Measurements from ENCODE around the gene DOK1.

The DOK1 gene

DNA sequence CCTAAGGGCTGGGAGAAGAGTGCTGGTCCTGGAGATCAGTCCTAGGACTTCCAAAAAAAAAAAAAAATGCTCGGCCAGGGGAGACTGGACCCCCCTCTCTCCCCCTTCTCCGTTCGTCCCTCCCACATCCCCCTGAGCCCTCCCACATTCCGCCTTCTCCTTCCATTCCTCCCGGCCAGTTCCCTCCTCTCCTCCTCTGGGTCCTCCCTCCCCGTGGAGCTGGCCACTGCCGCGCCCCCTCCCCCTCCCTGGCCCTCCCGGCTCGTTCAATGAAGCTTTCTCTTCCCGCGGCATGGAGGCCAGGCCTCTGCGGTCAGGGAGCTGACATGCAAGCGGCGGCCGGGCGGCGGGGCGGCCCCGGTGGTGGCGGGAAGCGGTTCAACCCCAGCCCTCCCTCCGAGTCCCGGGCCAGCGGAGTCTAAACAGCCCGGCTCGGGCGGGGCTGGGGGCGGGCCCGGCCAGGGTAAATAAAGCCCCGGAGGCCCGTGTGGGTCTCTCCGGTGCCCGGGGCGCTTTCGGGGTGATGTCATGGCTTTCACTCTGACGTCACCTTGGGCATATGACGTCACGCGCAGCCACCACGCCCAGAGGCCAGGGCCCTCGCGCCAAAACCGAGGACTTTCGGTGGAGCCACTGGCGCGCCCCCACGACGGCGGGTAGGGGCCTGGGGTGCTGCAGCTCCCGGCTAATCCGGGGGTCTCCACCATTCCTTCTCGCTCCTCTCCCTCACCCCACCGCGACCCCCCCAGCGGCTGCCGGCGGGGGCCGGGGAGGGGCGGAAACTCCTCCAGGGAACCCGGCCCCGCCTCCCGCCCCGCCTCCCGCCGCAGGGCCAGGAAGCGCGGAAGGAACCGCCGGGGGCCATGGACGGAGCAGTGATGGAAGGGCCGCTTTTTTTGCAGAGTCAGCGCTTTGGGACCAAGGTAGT is at the start of gene DOK1, which contains the start of gene LOXL3:
Gene DOK1, plus strand, starts transcription at position 829 of the 928 bp plus-strand sequence. Its CDS starts 35 bp downstream, at position 864.
Gene LOXL3, minus strand, starts transcription at position 51 of the 928 bp plus-strand sequence. CDS start 1,308 bp downstream, outside the sequence.
- peak; percentile 62 to 65 for DNase-seq

DNA sequence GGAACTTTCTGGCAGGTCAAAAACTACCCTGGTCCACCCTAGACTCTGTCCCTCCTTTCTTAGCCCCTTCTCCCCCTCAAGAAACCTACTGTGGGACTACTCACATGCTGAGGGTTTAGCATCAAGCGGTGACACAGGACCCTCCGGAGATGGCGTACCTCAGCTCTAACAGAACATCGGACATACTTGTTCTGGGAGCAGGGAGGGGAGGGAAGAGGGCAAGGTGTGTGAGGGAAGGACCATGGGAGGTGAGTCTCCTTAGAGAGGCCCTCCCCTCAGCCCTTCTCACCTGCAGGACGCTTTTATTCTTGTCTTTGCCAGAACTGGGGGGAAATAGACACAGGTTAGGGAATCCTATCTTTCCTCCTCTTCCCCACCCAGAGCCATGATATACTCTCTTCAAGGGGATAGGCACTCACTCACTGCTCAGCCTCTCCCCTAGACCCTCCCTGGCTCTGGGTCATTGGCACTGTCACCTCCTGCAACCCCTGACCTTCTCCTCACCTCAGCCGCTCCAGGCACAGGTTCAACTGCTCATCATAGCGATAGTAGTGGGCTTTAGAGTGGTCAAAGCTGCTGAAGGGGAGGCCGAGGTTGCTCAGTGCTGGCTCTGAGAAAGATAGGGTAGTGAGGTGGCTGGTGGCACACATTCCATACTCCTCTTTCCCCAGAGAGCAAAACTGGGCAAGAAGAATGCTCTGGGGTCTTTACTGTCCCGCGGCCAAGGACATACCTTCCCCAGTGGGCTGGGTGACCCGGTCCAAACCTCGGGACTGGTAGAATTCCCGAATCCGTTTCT is 48.9 kb upstream of the DOK1 start:
- DNase-seq: no peak

DNA sequence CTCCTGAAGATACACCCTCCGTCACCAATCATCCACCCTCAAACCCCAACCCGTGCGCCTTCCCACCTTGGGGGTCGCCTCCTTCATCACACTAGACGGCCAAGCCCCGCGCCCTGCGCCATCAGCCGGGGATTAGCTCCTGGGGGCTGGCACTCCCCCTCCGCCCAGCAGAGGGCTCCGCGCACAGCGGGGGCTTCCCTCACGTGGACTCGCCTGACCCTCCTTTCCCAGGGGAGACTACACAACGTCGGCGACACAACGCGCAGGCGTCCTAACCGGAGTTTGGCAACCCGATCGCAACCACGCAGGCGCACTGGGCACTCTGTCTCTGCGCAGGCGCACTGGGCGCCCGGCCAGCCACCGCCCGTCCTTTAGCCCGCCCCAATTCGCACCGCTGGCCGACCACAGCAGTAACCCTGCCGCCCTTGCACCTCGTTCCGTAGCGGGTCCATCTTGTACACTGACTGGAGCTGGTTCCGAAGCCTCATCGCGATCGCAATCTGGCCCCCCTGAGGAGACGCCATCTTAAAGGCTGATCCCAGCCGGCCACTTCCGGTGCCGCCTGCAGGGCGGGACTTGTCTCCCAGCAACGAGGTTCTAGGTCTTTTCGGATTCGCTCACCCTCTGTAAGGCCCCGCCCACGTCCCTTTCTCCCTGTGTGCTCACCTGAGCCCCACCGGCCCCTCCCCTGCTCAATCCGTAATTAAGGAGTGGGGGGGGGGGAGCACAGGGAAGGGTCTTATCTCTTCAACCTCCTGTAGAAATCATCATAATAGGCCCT is 47.2 kb upstream of the DOK1 start, which contains the start of gene PCGF1:
Gene PCGF1, minus strand, starts transcription at position 551 of the 781 bp plus-strand sequence. Its CDS starts 27 bp downstream, at position 524.
- DNase-seq: peak; percentile 95 to 96

DNA sequence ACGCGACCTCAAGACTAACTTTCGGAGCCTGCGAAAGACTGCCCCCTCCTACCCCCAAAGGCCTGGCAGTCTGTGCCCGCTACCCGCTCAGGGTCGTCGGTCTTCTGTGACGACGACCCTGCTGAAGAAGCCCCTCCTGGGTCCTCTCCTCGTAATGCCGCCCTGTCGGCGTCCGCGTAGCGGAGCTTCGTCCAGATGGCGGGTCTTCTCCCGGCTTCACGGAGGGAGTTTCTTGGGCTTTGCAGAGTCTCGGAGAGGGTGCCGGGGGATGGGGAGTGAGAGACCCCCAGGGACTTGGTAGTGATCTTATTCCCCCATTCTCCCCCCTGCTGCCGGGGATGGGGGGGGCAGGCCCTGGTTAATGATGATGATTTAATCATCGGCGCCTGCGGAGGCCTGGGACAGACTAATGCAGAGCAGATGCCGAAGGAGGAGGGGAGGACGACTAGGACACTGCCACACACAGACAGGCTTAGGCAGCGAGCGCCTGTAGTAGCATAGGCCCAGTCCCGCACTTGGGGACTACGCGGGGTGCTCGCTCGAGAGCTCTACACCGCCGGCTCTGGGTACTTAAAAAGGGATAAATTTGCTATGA is 46.5 kb upstream of the DOK1 start:
- DNase-seq: peak; percentile 40 to 51

DNA sequence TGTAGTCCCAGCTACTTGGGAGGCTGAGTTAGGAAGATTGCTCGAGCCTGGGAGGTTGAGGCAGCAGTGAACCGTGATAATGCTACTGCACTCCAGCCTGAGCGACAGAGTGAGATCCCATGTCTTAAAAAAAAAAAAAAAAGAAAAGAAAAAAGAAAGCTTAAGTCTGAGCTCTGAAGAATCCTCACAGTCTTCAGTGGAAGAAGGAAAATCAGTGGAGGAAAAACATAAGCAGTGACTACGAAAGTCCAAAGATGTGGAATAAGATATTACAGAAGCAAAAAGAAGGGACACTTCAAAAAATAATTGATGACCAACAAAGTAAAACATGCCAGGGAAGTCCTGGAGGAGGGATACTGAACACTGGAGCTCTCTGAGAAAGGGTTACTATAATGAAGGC is 44.2 kb upstream of the DOK1 start:
- DNase-seq: no peak

DNA sequence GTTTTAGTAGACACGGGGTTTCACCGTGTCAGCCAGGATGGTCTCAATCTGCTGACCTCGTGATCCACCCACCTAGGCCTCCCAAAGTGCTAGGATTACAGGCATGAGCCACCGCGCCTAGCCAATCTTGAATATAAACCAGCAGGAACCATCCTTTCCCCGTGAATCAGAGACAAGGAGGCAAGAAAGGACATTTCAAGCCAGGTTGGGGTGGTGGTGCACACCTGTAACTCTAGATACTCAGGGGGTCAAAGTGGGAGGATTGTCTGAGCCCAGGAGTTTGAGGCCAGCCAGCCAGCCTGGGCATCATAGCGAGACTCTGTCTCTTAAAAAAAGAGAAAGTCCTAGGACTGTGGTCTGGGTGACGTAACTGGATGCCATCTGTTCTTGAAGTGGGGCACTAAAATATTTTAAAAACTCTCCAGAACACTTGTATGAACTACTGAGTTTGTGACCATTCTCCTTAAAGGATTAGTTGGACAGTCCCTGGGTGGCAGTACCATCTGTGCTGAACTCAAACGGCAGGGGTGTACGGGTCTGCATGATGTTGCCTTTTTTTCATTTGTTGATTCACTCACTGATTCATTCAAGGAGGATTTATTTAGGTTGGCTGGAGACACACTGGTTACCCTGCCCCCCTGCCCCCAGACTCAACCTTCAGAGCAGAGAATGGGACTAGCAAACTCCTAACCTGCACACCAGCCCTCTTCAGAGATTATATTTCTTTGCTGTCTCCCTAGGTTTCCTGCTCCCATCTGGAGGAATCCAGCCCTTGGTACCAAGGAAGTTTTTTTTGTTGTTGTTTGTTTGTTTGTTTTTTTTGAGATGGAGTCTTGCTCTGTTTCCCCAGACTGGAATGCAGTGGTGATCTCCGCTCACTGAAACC is 43.2 kb upstream of the DOK1 start:
- DNase-seq: no peak

GRCh38 chr2:74512744-74513604 is 41.5 kb upstream of the DOK1 start:
- DNase-seq: no peak

- no peak for DNase-seq
Measured at GRCh38 chr2:74513605-74514367, 40.7 kb upstream of the DOK1 start.

GRCh38 chr2:74514368-74515270 is 39.9 kb upstream of the DOK1 start, which contains the start of gene TLX2:
TSS of gene TLX2 (plus strand) at chr2:74514450. CDS start at chr2:74514807, 357 bp downstream.
- DNase-seq: no peak

DNA sequence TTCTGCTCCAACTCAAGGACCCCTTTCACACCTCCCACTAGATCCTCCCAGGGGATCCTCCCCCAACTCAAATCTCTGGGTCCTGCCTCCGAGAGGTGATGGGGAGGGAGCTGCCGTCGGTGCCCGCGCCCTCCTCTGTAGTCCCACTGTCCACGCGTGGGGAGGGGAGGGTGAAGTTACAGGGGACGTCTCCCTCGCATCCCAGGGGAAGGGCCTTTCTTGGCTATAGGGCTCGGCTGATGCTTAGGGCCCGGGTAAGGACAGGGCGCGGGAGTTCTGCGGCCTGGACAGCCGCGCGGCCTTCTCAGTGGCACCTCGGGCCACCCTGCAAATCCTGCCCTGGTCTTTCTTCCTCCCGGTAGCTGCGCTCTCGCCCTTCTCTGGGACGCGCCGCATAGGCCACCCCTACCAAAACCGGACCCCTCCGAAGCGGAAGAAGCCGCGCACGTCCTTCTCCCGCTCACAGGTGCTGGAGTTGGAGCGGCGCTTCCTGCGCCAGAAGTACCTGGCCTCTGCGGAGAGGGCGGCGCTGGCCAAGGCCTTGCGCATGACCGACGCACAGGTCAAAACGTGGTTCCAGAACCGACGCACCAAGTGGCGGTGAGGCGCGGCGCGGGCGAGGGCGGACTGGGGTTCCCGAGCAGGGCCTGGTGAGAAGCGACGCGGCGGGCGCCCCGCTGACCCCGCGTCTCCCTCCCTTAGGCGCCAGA is 39.1 kb upstream of the DOK1 start:
- DNase-seq: no peak

GRCh38 chr2:74515981-74516633 is 38.4 kb upstream of the DOK1 start:
- DNase-seq: no peak

DNA sequence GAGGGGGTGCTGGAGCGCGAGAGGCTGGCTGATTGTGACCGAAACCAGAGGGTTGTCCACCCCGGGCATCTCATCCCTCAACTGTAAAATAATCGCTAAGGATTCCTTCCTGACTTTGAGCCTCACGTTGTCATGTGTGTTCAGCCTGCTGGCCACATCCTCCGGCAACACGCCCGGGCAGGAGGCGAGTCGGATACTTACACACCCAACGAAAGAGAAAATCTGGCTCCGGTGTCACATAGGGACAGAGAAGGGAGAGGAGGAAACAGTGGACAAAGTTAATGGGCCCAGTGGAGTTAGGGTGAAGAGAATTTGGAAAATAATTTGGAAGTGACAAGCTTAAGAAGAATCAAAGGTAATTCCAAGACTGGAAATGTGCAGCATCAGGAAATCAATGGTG is 37.9 kb upstream of the DOK1 start:
- DNase-seq: no peak

DNA sequence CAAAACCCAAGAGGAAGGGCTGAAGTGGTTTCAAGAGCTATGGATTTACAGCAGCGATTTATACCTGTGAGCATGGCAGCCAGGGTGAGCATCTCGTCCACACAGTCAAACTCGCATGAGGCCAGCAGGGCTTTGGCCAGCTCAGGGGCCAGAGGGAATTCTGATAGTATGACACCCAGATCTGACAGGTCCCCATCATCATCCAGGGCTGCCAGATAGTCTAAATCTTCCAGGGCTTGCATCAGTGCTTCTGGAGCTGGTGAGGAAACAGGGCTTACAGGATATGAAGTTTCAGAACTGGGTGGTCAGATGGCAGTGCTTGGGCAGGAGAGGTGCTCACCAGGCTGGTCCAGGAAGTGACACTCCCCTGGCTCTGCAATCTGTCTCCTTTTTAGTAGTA is 32.0 kb upstream of the DOK1 start:
- no peak for DNase-seq

GRCh38 chr2:74524005-74524404 is 30.5 kb upstream of the DOK1 start:
- DNase-seq: no peak

DNA sequence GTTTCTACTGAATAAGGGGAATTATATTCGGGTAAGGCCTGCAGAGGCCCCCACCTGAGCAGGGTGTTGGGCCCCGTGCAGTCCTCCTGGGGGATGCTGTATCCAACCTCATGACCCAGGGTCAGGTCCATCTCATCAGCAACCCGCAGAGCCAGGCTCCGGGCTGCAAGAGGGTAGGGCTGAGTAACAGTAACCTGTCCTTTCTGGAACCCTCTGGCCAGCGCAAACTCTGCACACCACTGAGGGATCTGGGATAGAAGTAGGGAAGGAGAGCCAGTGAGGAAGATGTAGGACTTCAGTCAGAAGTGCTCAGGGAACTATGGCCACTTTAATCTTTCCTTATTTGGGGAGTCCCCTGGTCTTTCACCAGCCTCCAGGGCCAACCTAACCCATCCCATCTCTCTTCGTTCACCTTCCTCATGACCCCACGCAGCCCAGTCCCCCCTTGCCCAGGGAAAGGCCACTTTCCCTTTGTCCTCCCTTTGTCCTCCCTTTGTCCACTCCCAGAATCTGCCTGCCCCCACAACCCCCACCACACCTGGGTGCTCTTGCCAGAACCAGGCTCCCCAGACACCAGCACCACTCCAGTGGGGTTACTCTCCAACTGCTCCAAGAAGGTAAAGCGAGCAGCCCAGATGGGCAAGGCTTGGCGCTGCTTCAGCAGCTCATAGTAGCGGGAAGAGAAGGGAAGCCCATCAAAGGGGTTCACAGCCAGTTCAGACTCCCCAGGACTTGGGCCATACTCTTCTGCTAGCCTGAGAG is 29.4 kb upstream of the DOK1 start:
- no peak for DNase-seq

Data from Kasumi-1 (cell line).